ENCODE results near the gene LCP1. TPM values are rescaled to one million over a fixed set of nuclear protein-coding genes. Genes with fewer than 3 reads are reported as not detected.

The LCP1 gene
- total RNA-seq, 1 donor from 2014 or later = 8.3 TPM

- Mint-ChIP-seq H3K9me3 (ENCODE audit: low read depth) (no peaks in the 10 kb centered on the region), H3K4me3 (ENCODE audit: low read depth) (no peak overlapping the region), H3K27me3 (peaks cover 7% of the 10 kb centered on the region), H3K4me1 (ENCODE audit: low read depth) (peaks cover 18% of the 10 kb centered on the region), H3K27ac (no peak overlapping the region), H3K36me3 (ENCODE audit: insufficient read depth) (no peaks in the 10 kb centered on the region)
- TF ChIP-seq CTCF (IDR thresholded peaks at IDR 0.05; ENCODE audit: unreplicated experiment) = no peak
- no peak for DNase-seq (ENCODE audit: low spot score, unreplicated experiment)
Measured at GRCh38 chr13:46109451-46109850, 72.5 kb downstream of the LCP1 start.

- no peak for TF ChIP-seq CTCF (IDR thresholded peaks at IDR 0.05; ENCODE audit: unreplicated experiment)
- Mint-ChIP-seq H3K9me3 (ENCODE audit: low read depth) (peaks cover 4% of the 10 kb centered on the region), H3K27me3 (peaks cover 4% of the 10 kb centered on the region), H3K4me3 (ENCODE audit: low read depth) (no peak overlapping the region), H3K36me3 (ENCODE audit: insufficient read depth) (no peaks in the 10 kb centered on the region), H3K4me1 (ENCODE audit: low read depth) (peaks cover 19% of the 10 kb centered on the region), H3K27ac (no peak overlapping the region)
- no peak for DNase-seq (ENCODE audit: low spot score, unreplicated experiment)
Measured at GRCh38 chr13:46106839-46107371, 75.1 kb downstream of the LCP1 start.

DNA sequence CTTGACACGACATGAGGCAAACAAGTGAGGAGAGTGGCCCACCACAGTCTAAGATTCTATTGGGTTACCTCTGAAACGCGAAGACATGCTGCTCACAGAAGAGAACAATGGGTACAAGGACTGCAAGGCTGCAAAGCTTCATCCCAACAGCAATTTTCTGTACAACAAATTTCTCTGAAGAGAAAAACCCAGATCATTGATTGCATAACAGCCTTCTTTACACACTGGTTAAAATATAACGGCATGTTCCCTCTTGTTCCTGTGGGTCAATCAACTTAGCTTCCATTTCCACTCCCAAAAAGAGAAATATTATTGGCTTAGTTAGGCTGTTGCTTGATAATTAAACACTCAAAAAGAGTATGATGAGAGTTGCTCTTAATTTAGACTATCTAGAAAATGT is 77.1 kb downstream of the LCP1 start, which contains the start of gene CPB2:
CPB2 (minus strand) TSS at position 166 of the 400 bp plus-strand sequence; CDS start at position 142, 24 bp downstream.
- no peak for TF ChIP-seq CTCF (IDR thresholded peaks at IDR 0.05; ENCODE audit: unreplicated experiment)
- Mint-ChIP-seq H3K9me3 (ENCODE audit: low read depth) (peaks cover 4% of the 10 kb centered on the region), H3K4me3 (ENCODE audit: low read depth) (no peak within 1 kb of the TSS), H3K27me3 (no peaks in the 10 kb centered on the region), H3K4me1 (ENCODE audit: low read depth) (peaks cover 19% of the 10 kb centered on the region), H3K36me3 (ENCODE audit: insufficient read depth) (no peaks in the 10 kb centered on the region), H3K27ac (no peak within 1 kb of the TSS)
- no peak for DNase-seq (ENCODE audit: low spot score, unreplicated experiment)

GRCh38 chr13:46103037-46103436 is 78.9 kb downstream of the LCP1 start:
- H3K4me3 Mint-ChIP-seq (ENCODE audit: low read depth) = no peak overlapping the region
- no peak overlapping the region for H3K27ac Mint-ChIP-seq
- TF ChIP-seq CTCF (IDR thresholded peaks at IDR 0.05; ENCODE audit: unreplicated experiment) = no peak
- peaks cover 14% of the 10 kb centered on the region for H3K4me1 Mint-ChIP-seq (ENCODE audit: low read depth)
- no peak for DNase-seq (ENCODE audit: low spot score, unreplicated experiment)
- H3K9me3 Mint-ChIP-seq (ENCODE audit: low read depth) = peaks cover 4% of the 10 kb centered on the region
- H3K27me3 Mint-ChIP-seq = no peaks in the 10 kb centered on the region
- H3K36me3 Mint-ChIP-seq (ENCODE audit: insufficient read depth) = no peaks in the 10 kb centered on the region

DNA sequence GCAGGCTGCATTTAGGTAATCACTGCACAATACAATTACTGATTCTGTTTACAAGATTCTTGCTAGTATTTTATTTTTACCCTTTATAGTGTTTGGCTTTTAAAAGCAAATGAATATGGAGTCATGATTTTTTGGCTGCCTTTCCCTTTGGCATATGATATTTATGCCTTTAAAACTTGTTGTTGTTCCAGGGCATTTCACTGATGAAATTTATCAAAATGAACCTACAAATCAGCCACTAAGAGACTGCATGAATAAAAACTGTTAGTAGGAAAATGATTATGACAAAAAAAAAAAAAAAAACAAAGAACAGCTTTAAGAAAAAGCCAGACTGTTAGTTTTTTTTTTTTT is 79.7 kb downstream of the LCP1 start:
- no peaks in the 10 kb centered on the region for H3K27me3 Mint-ChIP-seq
- no peak for TF ChIP-seq CTCF (IDR thresholded peaks at IDR 0.05; ENCODE audit: unreplicated experiment)
- H3K9me3 Mint-ChIP-seq (ENCODE audit: low read depth) = peaks cover 4% of the 10 kb centered on the region
- no peak for DNase-seq (ENCODE audit: low spot score, unreplicated experiment)
- no peak overlapping the region for H3K27ac Mint-ChIP-seq
- H3K4me1 Mint-ChIP-seq (ENCODE audit: low read depth) = peaks cover 11% of the 10 kb centered on the region
- no peak overlapping the region for H3K4me3 Mint-ChIP-seq (ENCODE audit: low read depth)
- H3K36me3 Mint-ChIP-seq (ENCODE audit: insufficient read depth) = no peaks in the 10 kb centered on the region

All from progenitor cell of endocrine pancreas (in vitro differentiated cells).